A673 (cell line): ENCODE data around the gene CTNNBL1.

ENCODE experiments used
- EZH2 ChIP-seq: fragments of 200-600 bp; sonication (generic); IDR thresholded peaks from 2 replicates; pipeline ENCODE4 v1.6.1; 2017; ENCODE audit warnings: borderline replicate concordance, low read depth, mild to moderate bottlenecking, mixed read lengths, antibody characterized with exemption, low read length; ENCODE audit not compliant: poor library complexity, severe bottlenecking
- TF ChIP-seq, protein P1 (sequence below): fragments of 300-800, 200-600 bp; sonication (generic); conservative IDR thresholded peaks from 2 replicates; pipeline ENCODE4 v1.5.1; 2017; ENCODE audit warnings: low read depth, mild to moderate bottlenecking, antibody characterized with exemption, low read length, moderate library complexity, mixed read lengths

- TF ChIP-seq, protein P1, sequence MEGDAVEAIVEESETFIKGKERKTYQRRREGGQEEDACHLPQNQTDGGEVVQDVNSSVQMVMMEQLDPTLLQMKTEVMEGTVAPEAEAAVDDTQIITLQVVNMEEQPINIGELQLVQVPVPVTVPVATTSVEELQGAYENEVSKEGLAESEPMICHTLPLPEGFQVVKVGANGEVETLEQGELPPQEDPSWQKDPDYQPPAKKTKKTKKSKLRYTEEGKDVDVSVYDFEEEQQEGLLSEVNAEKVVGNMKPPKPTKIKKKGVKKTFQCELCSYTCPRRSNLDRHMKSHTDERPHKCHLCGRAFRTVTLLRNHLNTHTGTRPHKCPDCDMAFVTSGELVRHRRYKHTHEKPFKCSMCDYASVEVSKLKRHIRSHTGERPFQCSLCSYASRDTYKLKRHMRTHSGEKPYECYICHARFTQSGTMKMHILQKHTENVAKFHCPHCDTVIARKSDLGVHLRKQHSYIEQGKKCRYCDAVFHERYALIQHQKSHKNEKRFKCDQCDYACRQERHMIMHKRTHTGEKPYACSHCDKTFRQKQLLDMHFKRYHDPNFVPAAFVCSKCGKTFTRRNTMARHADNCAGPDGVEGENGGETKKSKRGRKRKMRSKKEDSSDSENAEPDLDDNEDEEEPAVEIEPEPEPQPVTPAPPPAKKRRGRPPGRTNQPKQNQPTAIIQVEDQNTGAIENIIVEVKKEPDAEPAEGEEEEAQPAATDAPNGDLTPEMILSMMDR, result no peak
- no peak for TF ChIP-seq EZH2
Observed at GRCh38 chr20:37727957-37728634, 34.3 kb downstream of the CTNNBL1 start.
